HG03378 (cell line): ENCODE results near the gene SMYD3.
"Not testable (repeated sequence)": the region's sequence is repeated elsewhere in the genome, so short reads cannot be mapped to it uniquely, and the experiment has no call there.

Source experiments
- ATAC-seq: cut with Tn5 transposase; IDR thresholded peaks from one replicate; pipeline ENCODE4 v1.9.1; 2021; ENCODE audit warnings: mild to moderate bottlenecking, moderate library complexity; ENCODE audit not compliant: unreplicated experiment

SMYD3 gene

DNA sequence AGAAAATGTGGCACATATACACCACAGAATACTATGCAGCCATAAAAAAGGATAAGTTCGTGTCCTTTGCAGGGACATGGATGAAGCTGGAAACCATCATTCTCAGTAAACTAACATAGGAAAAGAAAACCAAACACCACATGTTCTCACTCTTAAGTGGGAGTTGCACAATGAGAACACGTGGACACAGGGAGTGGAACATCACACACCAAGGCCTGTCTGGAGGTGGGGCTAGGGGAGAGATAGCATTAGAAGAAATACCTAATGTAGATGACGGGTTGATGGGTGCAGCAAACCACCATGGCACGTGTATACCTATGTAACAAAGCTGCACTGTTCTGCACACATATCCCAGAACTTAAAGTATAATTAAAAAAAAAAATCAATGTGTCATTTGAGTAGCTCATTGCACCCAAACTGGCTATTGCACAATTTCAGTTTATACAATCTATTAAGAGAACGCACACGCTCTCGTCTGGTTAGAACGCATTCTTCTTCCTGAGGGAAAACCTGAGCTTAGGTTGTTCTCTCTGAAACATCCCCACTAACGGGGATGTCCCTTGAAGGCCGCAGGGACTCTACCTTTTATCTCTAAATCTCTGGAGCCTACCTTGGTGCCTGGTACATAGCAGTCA lies 535.9 kb downstream of the SMYD3 start:
- ATAC-seq: not testable (repeated sequence)

DNA sequence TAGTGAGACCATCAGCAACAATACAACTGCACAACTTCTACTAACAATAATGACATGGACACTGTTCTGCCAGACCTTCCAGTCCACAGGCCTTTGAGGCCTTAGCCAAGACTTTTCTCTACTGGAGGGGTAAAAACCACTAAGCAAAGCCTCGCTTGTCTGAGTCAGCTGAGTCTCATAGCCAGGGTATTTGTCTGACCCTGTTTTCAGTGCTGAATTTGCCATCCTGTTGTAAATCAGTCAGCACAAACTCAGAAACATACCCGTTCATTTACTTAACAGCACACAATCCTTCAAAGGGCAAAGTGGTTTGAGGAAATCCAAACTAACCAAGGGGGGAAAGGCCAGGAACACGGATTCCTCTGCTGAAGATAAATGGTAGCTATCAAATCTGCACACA lies 537.8 kb downstream of the SMYD3 start:
- ATAC-seq: no peak

DNA sequence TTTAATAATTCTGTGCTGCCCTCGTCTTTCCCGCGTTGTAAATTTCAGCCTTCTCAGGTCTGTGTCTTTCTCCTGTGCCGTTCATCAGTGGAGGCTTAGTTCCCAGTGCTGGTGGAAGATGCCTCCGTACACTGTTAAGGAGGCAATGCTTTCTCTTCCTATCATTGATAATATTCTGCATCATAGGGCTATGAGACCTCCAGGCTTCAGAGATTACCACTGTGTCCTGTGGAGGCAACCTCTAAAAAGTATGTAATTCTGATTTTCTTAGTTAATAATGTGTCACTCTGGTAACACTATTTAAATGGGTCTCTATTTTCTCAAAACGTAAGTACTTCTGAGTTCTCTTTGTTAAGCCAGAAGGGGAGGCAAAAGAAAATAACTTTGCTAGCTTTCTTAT lies 538.3 kb downstream of the SMYD3 start:
- no peak for ATAC-seq

DNA sequence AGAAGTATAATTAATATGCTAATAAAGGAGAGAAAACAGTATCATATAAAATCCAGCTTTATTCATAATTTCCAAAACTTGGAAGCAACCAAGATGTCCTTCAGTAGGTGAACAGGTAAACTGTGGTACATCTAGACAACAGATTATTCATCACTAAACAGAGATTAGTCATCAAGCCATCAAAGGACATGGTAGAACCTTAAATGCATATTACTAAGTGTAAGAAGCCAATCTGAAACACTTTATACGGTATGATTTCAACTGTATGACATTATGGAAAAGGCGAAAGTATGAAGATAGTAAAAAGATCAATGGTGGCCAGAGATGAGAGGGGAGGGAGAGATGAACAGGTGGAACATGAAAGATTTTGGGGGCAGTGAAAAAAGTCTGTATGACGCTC lies 541.7 kb downstream of the SMYD3 start:
- ATAC-seq: no peak

DNA sequence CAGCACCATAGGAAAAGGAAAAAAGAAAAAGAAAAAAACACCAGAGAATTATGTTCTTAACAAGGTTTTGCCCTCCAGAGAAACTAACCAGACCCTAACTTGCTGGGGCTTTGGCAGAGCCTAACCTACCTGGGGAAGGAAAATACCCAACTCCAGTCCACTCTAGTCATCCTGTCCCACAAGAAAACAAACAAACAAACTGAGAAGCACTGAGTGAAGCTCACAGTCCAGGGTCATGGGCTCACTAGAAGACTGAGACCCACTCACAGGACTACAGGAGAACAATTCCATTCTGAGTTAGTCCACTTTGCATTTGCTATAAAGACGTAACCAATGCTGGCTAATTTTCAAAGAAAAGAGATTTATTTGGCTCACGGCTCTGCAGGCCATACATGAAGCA lies 543.4 kb downstream of the SMYD3 start:
- ATAC-seq: no peak

DNA sequence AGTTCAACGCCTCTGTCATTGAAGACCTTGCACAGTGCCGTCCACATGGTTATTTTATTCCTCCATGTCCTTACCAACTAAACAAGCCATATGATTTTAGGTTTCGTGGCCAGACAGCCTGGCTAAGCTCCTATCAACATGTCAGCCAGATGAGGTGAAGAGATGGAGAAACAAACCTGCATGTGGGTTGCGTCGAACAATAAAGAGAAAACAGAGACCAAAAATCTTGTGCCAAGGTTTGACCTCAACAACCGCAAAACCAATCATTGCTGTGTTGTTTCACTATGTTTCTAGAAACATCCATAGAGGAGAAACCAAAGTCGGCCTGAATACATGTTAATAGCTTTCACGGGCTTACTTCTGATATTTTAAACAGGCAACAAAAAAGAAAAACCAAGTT lies 544.6 kb downstream of the SMYD3 start:
- ATAC-seq: no peak

DNA sequence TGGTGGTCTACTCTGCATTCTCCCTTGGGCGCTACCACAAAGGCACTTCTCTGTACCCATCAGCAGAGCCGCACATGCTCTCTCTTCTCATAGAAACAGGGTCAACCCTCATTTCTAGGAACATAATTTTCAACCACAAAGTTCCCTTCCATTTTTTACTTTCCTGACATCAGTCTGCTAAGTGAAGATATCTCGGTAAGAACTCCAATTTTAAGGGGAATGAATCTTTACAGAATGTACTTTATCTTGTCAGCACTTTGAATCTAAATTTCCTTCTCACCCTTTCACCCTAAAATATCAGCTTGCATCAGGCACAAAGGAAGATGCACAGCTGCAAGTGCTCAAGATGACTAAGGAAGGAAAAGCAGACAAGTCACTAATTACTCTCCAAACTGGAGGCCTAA lies 545.9 kb downstream of the SMYD3 start:
- no peak for ATAC-seq

DNA sequence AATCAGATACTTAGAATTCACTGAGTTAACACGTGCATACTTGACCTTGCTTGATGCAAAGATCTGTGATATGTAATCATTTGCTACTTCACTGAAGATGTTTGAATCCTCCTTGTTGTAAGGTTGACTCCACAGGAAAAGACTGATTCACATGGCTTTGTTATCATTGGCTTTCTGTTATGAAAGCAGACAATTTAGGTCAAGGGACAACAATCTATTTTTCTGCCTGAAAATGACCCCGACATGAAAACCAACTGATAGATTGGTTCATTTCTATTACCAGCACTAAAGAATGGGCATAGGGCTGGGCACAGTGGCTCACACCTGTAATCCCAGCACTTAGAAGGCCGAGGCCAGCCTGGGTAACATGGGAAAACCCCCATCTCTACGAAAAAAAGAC lies 546.9 kb downstream of the SMYD3 start:
- ATAC-seq: no peak

DNA sequence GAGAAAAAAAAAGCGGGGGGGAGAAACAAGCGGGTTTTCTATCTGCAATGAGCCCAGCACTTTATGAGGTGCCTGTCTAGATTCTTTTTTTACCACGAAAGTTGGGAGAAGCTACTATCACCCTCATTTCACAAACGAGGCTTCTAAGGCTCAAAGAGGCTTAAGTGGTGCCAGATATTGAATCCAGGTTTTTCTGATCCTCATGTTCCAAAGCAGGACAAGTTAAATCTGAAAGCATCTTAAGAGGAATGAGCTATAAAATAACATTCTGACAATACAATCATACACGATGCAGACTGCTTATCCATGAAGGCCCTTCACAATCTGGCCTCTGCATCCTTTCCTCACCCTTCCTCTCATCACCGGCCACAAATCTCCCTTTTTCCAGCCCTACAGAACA lies 549.1 kb downstream of the SMYD3 start:
- no peak for ATAC-seq

DNA sequence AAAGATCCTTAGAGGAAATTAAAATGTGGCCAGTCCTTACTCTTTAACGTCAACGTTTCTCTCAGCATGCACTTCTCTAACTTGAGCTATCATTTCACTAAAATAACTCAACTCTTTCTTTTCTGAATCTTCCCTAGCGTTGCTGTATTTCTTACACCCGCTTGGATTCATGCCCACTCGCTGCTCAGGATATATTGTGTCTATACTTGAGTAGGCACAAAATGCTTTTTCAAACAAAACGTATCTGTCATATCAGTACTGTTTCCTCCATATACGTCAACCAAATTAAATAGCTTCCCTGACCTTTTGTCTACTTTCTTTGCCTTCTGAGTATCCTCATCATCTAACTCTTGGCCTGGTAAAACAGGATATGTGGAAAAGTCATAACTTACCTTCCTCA lies 549.7 kb downstream of the SMYD3 start:
- ATAC-seq: no peak

DNA sequence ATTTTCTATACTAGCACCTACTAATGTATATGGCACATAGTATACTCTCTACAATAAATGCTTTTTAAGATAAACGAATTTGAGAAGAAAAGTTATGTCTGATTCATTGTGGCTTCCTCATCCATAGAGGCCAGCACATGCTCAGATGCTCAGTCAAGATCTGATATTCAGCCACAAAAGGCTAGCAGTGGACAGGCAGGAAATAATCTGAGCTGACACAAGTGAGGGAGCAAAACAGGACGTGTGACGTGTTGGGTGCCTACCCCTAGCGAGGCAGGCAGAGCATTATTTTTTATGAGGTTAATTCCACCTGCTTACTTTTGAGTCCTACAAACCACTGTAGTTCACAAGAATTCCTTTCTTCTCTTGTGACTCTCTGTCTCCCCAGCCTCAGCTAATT lies 550.9 kb downstream of the SMYD3 start:
- ATAC-seq: no peak

DNA sequence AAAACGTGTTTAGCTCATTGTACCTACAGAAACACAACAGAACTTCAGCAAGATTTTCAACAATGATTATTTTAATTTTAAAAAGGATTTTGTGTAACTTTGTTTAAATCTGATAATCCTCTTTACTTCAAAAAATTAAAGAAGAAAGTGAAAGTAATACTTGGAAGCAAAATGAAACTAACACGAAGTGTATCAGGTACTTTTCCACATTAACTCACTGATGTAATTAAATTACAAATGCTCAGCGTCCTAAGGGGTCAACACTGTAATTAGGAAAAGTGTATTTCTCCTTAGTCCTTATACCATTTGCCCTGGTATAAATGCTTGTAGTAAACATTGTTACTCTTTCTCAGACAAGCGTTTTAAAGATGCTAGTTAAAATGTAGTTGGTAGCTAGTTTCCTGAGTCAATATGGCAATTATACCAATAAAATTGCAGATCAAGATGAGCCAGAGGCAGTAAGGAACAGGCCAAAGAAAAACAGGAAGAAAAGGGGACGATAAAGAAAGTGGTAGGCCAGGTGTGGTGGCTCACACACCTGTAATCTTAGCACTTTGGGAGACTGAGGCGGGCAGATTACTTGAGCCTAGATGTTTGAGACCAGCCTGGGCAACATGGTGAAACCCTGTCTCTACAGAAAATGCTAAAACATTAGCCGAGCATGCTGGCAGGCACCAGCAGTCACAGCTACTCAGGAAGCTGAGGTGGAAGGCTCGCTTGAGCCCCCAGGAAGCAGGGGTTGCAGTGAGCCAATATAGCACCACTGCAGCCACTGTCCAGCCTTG lies 553.0 kb downstream of the SMYD3 start:
- peak; percentile 34 for ATAC-seq

DNA sequence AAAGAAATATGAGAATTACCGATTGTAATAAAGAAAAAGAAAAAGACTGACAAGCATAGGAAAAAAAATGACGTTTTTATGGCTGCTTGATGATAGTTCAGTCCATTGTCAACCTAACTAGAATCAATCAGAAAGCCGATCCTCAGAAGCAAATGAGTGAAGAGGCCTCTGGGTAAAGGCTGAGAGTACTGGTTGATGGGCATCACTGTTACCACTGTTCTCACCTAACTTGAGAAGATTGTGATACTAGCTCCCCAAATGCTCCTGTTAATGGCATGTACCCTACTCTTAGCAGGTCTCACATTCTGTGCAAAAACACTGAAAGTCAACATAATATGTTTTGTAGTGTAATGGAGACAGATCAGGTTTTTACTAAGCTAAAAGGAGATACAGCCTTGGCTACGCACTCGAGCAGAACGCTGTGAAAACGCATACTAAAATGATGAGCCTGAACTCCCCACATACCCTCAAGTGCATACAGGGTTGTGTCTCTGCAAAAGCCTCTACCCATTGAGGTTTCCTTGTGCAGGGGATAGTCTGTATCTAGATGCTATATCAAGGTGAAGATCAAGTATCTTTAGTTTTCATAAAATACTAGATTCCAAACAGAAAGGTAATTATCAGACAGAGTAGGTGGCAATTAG lies 554.6 kb downstream of the SMYD3 start:
- peak; percentile 36 for ATAC-seq

DNA sequence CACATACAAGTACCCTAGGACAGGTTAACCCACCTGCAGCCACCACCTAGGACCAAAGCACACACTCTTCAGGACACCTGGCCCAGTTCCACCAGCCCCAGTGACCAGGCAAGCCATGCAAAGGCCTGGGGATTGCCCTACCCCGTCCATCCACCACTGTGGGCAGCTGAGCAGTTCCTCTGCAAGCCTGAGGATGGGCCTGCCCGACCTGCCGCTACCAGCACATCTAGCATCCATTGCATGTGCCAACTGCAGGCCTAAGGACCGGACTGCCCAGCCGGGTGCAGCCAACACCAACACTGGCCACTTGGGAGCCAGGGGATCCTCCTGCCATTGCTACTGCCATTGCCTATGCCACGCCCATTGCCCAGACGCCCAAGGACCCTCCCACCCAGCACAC lies 558.3 kb downstream of the SMYD3 start:
- no peak for ATAC-seq

DNA sequence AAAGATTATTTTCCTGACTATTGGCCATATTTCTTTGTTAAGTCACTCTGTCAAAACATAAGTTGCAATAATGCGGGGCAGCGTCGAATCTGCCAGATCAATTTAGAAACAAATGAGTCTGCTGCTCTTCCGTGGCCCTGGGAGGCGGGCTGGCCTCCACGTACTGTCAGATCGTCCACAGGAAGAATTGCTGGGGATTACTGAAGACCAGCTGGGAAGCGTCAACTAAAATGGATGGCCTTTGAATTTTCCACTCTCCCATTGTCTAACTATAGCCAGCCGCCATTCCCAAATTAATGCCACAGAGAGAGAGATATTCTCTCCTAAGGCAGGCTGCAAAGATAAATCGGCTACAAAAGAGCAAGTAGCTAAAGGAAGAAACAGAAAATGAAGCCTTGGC lies 560.2 kb downstream of the SMYD3 start:
- ATAC-seq: no peak

DNA sequence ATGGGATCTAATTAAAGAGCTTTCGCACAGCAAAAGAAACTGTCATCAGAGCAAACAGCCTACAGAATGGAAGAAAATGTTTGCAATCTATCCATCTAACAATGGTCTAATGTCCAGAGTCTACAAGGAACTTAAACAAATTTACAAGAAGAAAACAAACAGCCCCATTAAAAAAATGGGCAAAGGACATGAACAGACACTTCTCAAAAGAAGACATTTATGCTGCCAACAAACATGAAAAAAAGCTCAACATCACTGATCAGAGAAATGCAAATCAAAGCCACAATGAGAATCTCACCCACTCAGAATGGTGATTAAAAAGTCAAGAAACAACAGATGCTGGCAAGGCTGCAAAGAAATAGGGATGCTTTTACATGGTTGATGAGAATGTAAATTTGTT lies 561.9 kb downstream of the SMYD3 start:
- not testable (repeated sequence) for ATAC-seq

DNA sequence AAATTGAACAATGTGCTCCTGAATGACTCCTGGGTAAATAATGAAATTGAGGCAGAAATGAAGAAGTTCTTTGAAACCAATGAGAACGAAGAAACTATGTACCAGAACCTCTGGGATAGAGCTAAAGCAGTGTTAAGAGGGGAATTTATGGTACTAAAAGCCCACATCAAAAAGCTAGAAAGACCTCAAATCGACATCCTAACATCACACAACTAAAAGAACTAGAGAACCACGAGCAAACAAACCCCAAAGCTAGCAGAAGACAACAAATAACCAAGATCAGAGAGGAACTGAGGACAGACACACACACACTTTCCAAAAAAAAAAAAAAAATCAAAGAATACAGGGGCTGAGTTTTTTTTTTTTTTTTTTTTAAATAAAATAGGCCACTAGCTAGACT lies 564.2 kb downstream of the SMYD3 start:
- ATAC-seq: no peak

DNA sequence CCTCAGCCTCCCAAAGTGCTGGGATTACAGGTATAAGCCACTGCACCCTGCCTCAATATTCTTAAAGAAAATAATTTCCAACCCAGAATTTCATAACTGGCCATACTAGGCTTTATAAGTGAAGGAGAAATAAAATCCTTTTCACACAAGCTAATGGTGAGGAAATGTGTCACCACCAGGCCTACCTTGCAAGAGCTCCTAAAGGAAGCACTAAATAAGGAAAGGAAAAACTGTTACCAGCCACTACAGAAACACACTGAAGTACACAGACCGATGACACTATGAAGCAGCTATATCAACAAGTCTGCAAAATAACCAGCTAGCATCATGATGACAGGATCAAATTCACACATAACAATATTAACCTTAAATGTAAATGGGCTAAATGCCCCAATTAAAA lies 565.3 kb downstream of the SMYD3 start:
- not testable (repeated sequence) for ATAC-seq

DNA sequence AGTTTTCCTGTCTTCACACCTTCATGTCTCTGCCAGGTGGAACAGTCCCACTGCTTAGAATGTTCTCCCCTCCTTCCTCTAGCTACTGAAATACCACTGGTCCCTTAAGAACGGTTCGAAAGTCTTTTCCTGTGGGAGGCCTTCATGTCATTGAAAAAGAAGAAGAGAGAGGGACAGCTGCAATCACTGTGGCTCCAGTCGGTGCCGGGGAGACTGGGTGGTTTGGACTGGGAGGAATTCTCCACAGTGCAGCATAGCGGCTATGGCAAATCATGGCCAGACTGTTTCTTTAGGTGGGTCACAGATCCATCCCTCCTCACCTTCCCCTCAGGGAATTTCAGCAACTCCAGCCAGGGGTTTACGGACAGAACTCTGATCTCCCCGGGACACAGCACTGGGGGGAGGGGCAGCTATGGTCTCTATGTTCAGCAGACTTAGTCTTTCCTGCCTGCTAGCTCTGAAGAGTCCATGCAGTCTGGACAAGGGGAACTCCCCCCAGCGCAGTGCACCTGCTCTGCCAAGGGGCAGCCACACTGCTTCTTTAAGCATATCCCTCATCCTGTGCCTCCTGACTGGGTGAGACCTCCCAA lies 567.2 kb downstream of the SMYD3 start:
- ATAC-seq: no peak

DNA sequence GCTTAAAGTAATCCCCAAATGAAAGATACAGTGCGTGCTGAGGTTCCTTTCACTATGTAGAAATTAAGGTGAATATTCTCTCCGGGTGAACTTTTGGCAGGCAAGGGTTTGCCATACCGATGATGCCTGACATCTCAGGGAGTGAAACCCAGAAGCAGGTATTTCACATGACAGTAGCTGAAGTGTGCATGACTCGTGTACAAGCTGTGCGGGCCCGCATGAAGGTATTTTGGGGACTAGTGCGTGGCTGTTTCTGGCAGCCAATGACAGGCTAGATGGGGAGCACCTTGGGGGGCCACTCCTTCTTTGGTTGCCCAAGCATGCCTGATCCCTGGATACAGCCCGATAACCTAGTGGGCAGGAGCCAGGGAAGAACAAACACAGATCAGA lies 569.0 kb downstream of the SMYD3 start:
- no peak for ATAC-seq

DNA sequence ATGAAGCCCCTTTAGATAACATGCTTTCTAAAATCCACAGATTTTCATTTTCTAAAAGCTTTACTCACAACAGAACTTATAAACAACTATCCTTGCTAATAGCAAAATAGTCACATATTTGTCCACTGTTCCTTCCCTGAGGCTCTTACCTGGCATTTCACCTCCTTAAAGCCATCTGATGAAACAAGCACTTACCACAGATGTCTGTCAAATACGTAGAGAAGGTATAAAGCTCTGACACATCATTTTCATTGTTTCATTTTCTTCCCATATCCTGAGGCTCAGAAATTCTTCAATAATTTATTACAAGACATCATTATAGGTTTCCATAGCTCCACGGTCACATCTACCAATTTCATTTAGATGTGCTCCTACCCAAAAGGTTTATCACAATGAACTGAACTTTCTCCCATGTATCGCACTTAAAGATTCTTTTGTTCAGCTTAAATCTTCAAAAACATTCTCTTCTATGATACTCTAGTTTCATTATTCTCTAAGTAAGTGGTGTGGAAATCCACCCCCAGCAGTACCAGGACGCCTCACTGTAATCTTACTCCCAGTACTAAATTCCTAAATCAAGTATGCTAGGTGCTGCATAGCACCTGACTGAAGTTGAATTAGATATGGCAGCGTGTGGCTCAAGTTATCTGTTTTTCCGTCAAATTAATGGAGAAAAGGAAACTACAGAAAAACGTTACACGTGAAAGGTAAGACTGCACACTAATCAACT lies 569.6 kb downstream of the SMYD3 start:
- no peak for ATAC-seq
